ENCODE results near the gene IYD.

GRCh38 chr6:150395388-150396009 is 26.7 kb downstream of the IYD start:
- TF ChIP-seq CTCF (IDR thresholded peaks at IDR 0.05) (peak; percentile 81), ZFX (IDR thresholded peaks at IDR 0.05; ENCODE audit: borderline replicate concordance) (no peak)
